HL-60 (cell line): ENCODE data around the gene HSD11B2.

Experiments used
- GABPA ChIP-seq: IDR thresholded peaks from 2 replicates; pipeline ENCODE4 v1.6.1; 2012; ENCODE audit warnings: low read depth
- POLR2AphosphoS5 ChIP-seq: IDR thresholded peaks from 2 replicates; pipeline ENCODE4 v1.6.1; 2012; ENCODE audit warnings: low read depth
- TF ChIP-seq, protein P1 (sequence below): IDR thresholded peaks from one replicate; pipeline ENCODE4 v1.5.1; 2011; ENCODE audit warnings: low read length, control low read depth, inconsistent platforms; ENCODE audit not compliant: insufficient read depth

DNA sequence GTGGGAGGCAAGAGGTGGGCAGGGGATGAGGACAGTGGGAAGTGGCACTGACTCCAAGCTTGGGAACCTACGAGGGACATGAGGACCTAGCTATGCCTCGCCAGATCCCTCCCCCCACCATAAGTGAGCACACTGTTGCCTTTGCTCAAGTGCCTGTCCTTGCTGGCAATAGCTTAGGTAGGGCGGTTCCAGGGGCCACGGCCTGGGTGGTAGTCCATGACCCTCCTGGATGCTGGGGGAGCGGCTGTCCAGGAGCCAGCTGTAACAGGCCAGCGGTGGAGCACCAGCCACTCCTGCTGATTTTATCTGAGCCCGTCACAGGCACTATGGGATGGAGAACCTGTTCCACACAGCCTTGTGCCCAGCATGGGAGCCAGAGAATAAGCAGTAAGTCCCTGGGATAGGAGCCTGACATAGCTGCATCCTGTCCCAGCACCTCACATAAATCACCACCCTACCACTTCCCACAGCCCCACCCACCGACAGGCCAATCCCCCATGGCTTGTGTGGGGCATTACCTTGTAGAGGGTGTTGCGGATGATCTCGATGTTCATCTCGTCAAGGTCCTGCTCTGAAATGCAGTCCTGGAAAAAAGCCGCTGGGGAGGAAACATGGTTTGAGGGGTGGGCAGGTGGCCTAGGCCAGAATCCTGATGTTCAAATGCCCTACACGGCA is 11.8 kb downstream of the HSD11B2 start:
- TF ChIP-seq, protein P1, sequence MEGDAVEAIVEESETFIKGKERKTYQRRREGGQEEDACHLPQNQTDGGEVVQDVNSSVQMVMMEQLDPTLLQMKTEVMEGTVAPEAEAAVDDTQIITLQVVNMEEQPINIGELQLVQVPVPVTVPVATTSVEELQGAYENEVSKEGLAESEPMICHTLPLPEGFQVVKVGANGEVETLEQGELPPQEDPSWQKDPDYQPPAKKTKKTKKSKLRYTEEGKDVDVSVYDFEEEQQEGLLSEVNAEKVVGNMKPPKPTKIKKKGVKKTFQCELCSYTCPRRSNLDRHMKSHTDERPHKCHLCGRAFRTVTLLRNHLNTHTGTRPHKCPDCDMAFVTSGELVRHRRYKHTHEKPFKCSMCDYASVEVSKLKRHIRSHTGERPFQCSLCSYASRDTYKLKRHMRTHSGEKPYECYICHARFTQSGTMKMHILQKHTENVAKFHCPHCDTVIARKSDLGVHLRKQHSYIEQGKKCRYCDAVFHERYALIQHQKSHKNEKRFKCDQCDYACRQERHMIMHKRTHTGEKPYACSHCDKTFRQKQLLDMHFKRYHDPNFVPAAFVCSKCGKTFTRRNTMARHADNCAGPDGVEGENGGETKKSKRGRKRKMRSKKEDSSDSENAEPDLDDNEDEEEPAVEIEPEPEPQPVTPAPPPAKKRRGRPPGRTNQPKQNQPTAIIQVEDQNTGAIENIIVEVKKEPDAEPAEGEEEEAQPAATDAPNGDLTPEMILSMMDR, result no peak
- no peak for TF ChIP-seq POLR2AphosphoS5
- no peak for TF ChIP-seq GABPA
